HG03060 (cell line): ENCODE results near the gene MAP3K9.

Experiments used
- ATAC-seq: cut with Tn5 transposase; IDR thresholded peaks from one replicate; pipeline ENCODE4 v1.9.1; 2021; ENCODE audit warnings: low read depth, moderate number of reproducible peaks; ENCODE audit not compliant: unreplicated experiment

MAP3K9 gene

DNA sequence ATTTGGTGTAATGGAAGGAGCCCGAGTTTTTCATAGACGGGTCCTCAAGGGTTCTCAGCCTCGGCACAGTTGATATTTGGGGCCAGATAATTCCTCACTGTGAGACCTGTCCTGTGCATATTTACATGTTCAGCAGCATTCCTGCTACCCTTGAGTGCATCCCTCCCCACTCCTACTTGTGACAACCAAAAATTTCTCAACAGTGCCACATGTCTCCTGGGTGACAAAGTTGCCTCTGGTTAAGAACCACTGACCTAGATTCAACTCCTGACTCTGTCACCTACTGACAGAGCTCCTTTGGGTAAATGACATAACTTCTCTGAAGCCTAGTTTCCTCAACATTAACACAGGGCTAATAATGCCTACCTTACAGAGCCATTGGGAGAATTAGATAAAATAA, 107.2 kb downstream of the MAP3K9 start:
- ATAC-seq, result no peak

DNA sequence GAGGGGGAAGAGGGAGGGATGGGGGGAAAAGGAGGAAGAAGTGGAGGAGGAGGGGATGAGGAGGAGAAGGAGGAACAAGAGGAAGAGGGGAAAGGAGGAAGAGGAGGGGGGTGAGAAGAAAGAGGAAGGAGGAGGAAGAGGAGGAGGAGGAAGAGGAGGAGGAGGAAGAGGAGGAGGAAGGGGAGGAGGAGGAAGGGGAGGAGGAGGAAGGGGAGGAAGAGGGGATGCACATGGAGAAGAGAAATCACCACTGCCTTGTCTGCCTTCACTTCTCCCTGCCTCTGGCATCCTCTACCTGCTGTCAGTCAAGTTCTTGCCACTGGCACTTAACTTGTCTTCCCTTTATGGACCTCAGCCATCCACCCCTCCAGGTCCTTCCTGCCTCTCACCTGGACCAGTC, 107.7 kb downstream of the MAP3K9 start:
- ATAC-seq, result no peak

DNA sequence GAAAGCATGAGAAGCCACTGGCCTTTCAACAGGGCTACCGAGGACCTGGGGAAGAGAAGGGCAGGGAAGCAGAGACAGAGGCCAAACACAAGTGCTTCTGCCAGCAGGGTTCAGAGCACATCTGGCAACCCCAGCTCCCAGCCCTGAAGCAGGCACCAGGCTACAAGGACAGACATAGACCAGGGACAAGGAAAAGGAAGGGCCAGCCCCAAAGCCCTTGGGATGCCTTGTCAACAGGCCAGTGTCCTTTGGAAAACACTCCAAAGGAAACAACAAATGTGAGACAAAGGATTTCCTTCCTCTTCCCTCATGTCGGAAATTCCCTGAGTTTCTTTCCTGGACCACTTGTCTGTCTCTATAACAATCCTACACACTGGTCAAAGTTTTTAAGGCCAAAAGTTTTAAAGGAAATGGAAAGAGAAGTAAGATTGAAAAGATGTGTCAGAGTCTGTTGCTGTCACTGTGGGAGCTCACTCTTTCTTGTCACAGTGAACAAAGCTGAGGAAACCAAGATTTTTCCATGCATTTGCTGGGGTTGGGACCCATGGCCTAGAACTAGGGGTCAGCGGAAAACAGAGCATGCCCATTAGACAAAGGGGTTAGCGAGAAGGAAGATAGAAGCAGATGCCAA, 108.2 kb downstream of the MAP3K9 start:
- ATAC-seq, result no peak

DNA sequence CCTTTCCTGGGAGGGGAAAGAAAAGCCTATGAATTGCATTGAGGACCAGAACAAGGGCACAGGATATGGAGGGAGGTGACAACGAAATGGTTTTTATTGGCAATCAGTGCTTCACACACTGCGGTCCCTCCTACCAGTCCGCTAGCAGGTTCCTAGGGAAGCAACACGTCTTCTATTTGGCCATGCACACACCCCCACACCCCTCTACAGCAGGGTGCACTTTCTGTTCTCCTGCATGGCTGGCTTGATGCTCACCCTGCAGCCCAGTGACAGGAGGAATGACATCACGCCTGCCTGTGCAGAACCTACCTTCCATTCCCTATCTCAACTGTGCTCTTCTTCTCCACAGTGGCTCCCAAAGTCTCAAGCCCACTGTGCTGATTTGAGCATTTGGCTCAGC, 109.7 kb downstream of the MAP3K9 start:
- no peak for ATAC-seq

DNA sequence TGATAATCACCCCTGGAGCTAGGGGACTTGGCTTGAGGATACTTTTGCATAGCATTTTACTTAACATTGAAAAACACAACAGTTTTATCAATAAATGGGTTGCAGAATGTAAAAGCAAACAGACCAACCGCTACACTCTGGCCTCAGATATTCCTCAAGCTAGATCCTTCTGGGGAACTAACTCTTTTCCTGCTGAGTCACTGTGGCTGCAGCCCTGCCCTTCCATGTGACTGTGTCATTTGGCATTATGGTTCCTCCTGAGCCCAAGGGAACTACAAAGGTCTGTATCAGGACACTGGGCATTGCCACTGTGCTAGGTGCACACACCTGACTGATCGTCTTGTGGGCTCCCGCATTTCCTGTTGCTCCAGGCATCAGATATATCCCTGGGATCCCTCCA, 111.0 kb downstream of the MAP3K9 start:
- ATAC-seq, result no peak

DNA sequence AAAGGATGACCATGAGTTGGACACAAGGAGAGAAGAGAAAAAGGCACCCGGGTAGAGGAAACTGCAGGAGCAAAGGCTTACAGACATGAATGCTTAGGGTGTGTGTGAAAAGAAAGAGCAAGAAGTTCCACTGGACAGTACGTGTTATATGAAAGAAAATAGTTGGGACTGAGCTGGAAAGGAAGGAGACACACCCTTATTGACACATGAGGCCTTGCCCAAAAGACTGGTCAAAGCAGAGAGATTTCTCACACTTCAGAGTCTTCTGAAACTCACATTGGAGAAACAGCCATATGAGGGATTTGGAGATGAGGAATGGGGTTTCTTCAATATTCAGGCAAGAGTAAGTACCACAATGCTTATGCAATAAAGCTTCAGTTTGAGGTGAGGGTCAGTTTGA, 111.6 kb downstream of the MAP3K9 start:
- ATAC-seq, result no peak

DNA sequence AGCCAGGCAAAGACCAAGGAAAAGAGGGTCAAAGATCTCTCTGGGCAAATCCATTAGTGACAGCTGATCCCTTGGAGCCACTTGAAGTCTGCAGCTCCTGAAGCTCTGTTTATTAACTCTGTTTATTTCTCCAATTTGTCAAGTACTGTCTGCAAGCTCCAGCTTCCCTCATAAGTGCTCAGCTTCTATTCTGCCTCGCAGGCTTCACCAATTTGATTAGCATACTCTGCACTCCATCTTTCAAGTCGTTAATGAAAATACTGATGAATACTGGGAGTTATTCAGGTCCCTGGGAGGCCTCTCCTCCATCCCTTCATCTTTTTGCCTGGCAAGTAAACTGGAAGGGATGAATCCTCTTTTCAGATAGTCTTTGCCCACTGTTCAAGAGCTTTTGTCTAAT, 113.3 kb downstream of the MAP3K9 start:
- ATAC-seq, result no peak

DNA sequence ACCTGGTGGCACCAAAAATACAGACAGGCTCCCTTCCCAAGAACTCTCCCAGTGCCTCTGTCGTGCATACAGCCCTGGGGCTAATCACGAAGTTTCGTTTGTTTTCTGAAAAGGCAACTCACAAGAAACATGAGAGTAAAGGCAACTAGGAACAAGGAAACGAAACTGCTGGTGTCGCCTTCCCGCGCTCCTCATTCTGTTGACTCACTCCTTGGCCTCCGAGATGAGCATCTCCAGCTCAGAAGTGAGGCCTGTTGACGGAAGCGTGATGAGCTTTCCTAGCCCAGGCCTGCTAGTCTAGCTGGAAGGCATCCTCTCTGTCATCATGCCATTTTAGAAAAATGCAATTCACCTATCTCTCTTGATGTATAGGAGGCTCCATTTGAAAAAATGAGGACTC, 117.1 kb downstream of the MAP3K9 start:
- no peak for ATAC-seq

DNA sequence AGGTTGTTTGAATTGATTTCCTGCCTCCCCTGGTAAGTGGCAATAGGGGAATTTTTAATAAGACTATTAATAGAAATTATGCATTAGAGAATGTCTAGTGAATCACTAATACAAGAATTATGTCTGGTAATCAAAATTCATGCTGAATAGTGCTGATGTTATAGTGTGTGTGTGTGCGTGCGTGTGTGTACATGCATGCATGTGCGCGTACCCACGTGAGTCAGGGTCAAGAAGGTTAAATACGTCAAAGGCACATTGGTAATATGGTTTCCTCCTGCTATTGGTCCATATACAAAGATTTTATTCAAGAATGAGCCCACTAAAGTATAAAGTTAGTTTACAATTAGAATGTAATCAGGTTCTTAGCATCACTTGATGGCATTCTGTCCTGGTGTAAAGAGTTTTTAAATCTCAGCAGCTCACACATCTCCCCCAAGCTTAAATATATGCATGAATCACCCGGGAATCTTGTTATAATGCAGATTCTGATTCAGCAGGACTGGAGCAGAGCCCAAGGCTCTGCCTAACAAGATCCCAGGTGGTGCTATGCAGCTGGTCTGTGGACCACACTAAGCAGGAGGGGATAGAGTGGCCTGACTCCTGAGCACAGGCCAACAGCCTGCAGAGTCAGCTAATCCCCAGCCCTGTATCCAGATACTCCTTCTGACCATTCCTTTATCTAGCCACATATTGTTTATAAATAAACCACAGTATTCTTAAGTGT, 123.7 kb downstream of the MAP3K9 start:
- ATAC-seq, result no peak

DNA sequence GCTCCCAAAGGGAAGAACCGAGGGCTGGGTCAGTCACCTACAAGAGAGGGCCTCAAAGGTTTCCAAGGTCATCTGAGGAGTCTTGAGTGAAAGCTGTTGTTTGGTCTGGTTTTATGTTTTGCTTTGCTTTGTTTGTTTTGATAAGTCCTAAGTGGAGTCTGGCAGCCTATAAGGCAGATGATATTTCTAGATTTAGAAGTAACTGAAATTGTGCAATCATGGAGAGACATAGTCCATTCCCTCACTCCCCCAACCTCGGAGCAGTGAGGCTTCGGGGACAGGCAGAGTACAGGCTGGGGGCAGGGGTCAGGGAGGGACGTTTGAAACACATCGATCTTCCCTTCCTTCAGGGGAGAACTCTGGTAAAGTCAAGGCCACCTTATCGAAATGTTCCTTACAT, 125.3 kb downstream of the MAP3K9 start:
- no peak for ATAC-seq

DNA sequence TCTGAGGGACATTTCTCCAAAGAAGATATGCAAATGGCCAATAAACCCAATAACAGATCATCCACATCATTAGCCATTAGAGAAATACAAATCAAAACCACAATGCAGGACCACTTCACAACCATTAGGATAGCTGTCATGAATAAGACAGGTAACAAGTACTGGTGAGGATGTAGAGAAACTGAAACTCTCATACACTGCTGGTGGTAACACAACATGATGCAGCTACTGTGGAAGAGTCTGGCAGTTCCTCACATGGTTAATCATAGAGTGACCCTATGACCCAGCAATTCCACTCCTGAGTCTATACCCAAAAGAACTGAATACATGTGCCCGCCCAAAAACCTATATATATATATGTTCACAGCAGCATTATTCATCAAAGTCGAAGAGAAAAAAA, 128.6 kb downstream of the MAP3K9 start:
- no peak for ATAC-seq

DNA sequence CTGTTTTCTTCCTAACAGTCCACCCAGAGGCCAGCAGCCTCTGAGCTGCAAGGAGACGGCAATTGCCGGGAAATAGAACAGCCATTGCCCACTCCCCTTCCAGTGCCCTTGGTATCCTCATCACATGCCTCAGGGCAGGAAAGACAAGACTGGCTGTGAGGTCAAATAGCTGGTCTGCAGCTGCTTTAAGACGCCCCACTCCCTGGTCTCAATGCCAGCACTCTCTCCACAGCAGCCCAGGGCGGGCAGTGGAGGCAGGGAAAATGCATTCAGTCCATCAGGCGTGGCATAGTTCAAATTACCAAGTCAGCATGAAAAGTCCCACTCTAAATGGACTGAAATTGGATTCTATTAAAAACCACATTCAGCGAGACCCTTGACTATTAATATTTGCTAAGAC, 132.0 kb downstream of the MAP3K9 start:
- no peak for ATAC-seq
